HG02852 (cell line): ENCODE measurements around the gene MUC6.

Experiments used
- ATAC-seq: cut with Tn5 transposase; IDR thresholded peaks from one replicate; pipeline ENCODE4 v1.9.1; 2021; ENCODE audit warnings: mild to moderate bottlenecking, moderate library complexity; ENCODE audit not compliant: unreplicated experiment

The MUC6 gene

GRCh38 chr11:1036303-1036923 is at the start of gene MUC6:
Gene MUC6 (minus strand): TSS chr11:1036718. CDS start chr11:1036655, 63 bp downstream.
- no peak for ATAC-seq

- ATAC-seq: no peak
Measured at GRCh38 chr11:1085440-1086170, 49.1 kb upstream of the MUC6 start.

DNA sequence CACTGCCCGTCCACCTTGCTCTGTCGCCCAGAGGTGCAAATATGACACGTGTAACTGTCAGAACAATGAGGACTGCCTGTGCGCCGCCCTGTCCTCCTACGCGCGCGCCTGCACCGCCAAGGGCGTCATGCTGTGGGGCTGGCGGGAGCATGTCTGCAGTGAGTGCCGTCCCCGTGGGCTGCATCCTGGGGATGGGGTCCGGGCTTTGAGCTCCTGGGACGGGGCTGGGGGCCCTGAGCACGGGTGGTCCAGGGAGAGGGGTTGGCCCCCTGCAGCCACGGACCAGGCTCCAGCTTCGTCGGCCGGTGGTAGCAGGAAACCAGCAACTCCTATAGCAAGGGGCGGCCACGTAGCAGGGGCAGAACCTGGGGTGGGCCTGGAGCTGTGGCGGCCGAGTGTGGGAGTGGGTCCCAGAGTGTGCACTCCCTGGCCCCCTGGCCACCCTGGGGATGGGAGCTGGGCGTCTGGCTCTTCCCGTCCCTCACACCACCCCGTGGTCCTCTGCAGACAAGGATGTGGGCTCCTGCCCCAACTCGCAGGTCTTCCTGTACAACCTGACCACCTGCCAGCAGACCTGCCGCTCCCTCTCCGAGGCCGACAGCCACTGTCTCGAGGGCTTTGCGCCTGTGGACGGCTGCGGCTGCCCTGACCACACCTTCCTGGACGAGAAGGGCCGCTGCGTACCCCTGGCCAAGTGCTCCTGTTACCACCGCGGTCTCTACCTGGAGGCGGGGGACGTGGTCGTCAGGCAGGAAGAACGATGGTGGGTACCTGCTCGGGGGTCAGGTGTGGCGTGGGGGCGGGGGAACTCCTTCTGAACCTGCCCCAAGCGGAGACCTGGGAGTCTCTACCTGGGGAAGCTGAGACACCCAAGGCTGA is 48.3 kb upstream of the MUC6 start:
- ATAC-seq: no peak

GRCh38 chr11:1083621-1084551 is 47.4 kb upstream of the MUC6 start:
- ATAC-seq: no peak

GRCh38 chr11:1082728-1083620 is 46.5 kb upstream of the MUC6 start:
- no peak for ATAC-seq

DNA sequence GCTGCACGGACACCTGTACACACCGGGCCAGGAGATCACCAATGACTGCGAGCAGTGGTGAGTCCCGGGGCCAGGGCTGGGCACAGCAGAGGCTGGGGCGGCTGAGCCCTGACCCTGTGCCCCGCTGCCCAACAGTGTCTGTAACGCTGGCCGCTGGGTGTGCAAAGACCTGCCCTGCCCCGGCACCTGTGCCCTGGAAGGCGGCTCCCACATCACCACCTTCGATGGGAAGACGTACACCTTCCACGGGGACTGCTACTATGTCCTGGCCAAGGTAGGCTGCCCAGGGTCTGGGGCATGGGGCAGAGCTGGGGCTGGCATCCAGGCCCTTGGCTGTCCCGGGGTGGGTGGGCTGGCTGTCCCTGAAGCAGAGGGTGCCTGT is 45.8 kb upstream of the MUC6 start:
- no peak for ATAC-seq

DNA sequence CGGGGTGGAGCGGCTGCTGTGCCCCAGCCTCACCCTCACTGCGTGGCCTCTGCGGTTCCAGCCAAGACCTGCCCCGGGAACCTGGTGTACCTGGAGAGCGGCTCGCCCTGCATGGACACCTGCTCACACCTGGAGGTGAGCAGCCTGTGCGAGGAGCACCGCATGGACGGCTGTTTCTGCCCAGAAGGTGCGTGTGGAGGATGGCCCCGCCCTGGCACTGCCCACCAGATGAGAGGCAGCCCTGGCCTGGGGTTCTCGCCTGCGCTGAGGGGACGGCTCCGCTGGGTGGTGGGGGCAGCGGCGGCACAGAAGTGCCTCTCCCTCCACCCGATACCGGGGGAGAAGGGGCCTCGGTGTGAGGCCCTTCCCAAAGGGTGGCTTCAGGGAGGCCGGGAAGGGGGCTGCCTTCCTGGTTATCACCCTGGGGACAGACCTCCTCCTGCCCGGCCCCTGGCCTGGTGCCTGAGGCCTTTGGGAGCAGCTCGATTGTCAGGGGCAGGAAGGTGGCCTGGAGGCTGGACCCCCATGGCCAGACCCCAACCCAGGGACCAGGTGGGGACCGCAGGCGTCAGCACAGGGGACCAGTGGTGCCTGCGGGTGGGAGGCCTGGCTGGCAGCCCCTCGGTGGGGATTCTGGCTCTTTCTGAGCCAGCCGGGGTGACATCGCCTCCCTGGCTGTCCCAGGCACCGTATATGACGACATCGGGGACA is 45.2 kb upstream of the MUC6 start:
- ATAC-seq: no peak

DNA sequence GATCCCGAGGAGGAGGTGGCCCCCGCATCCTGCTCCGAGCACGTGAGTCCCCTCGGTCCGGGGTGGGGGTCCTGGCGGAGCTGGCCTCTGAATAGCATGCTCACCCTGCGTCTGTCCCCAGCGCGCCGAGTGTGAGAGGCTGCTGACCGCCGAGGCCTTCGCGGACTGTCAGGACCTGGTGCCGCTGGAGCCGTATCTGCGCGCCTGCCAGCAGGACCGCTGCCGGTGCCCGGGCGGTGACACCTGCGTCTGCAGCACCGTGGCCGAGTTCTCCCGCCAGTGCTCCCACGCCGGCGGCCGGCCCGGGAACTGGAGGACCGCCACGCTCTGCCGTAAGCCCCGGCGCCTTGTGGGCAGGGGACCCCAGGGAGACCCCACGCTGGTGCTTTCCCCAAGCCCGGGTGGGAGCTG is 41.7 kb upstream of the MUC6 start:
- no peak for ATAC-seq

- no peak for ATAC-seq
Measured at GRCh38 chr11:1077417-1078119, 41.0 kb upstream of the MUC6 start.

GRCh38 chr11:1077033-1077416 is 40.5 kb upstream of the MUC6 start:
- ATAC-seq: no peak

DNA sequence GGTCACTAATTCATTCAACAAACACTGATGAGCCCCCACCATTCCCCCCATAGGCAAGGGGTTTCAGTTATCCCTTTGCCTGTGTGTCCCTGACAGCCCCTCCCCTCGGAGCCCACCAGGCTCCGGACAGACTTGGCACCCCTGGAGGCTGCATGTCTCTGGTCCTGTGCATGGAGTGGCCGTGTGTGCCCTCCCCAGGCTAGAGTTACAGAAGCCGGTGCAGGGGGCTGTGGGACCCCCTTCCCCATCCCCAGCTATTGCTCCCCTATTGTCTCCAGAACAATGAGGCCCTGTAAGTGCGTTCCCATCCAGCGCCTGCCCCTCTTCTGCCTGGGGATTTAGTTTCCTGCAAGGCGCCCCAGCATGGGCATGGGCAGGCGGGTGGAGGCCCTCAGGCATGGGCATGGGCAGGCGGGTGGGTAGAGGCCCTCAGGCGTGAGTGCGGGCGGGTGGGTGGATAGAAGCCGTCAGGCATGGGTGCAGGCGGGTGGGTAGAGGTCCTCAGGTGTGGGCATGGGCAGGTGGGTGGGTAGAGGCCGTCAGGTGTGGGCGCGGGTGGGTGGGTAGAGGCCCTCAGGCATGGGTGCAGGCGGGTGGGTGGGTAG is 39.6 kb upstream of the MUC6 start:
- ATAC-seq: no peak

DNA sequence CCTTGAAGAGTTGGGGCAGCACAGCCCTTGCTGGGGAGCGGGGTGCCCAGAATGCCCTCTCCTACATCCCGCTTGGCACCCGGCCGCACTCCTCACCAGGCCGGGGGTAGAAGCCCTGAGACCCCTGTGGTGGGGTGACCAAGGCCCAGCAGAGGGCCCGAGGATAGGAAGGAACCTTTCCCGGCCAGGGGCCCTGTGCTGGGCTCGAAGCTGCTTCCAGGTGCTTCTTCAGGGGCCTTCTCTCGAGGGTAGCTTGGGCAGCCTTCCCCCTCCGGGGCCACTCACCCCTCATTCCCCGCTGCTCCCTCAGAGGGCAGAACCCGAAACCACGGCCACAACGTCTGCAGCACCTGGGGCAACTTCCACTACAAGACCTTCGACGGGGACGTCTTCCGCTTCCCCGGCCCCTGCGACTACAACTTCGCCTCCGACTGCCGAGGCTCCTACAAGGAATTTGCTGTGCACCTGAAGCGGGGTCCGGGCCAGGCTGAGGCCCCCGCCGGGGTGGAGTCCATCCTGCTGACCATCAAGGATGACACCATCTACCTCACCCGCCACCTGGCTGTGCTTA is 38.9 kb upstream of the MUC6 start:
- no peak for ATAC-seq

DNA sequence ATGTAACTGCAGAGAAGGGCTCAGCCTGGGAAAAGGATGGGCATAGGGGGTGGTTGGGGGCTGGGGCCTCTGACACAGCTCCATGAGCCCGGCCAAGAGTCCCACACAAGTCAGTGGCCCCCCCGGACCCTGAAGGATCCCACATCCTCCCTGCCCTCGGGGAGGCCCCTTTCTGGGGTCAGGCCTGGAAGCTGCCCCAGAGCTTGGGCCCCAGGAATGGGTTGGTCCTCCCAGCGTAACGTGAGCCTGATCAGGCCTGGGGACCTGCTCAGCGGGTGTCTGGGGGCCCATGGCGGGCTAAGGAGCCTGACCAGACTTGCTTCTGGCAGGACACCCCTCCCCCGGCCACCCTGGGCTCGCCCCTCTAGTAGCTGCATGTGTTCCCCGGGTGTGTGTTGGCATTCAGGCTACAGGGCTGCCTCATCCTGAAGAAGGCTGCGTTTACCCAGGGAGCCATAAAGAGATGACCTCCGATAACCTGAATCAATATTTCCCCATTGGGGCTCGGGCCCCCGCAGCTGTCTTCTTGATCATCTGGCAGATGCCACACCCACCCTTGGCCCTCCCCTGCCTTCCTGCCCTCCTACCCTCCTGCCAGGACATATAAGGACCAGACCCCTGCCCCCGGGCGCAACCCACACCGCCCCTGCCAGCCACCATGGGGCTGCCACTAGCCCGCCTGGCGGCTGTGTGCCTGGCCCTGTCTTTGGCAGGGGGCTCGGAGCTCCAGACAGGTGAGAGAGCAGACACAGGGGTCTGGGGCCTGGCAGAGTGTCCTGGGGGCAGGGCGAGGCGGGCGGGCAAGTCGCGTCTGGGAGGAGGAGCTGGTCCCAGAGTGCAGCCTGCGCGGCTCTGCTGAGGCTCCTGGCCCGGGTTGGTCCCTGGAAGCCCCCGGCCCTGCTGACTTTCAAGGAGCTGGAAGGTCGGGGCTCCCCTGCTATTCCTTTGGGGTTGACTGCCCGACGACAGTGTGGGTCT is 38.0 kb upstream of the MUC6 start, which contains the start of gene MUC2:
MUC2 (plus strand) TSS at position 631 of the 978 bp plus-strand sequence.
- no peak for ATAC-seq

- no peak for ATAC-seq
Measured at GRCh38 chr11:1073851-1074243, 37.3 kb upstream of the MUC6 start.

DNA sequence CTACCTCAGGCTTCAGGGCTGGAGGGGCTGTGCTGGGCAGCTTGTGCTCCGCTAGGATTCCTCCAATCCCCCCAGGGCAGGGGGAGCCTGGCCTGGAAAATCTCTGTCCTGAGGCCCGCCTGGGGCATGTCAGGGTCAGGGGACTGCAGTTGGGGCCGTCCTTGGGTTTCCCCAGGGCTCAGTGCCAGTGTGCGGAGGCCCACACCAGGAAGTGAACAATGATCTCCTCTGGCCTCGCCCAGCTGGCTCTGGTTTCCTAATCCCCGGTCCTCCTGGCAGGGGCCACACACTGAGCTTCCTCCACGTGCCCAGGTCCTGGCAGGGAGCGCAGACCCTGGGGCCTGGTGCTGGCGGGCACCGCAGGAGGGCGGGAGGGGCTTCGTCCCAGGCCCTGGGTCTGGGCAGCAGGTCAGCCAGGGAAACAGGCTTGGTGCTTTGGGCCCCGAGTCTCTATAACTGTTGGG is 36.8 kb upstream of the MUC6 start:
- no peak for ATAC-seq

GRCh38 chr11:1072821-1073231 is 36.3 kb upstream of the MUC6 start:
- no peak for ATAC-seq
